ENCODE results near the gene CPNE8.

Gene CPNE8

GRCh38 chr12:38713294-38713693 is 192.1 kb downstream of the CPNE8 start:
- DNase-seq, result no peak

DNA sequence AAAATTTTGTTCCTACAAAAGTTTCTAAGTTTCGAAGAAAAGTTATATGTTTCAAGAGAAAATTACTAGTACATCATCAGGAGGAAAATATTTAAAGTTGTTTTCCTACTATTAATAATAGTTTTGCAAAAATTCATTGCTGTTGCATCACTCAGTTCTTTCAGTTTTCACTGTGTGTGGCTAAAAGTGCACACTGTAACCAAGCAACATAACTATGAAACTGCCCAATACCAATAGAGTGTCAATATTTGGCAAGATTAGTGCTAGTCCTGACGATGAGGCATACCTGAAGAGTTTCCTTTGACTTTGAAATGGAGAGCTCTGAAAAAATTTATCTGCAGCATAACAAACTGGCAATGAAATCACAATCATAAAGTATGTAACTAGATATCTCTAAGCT is 194.3 kb downstream of the CPNE8 start:
- DNase-seq, result no peak

DNA sequence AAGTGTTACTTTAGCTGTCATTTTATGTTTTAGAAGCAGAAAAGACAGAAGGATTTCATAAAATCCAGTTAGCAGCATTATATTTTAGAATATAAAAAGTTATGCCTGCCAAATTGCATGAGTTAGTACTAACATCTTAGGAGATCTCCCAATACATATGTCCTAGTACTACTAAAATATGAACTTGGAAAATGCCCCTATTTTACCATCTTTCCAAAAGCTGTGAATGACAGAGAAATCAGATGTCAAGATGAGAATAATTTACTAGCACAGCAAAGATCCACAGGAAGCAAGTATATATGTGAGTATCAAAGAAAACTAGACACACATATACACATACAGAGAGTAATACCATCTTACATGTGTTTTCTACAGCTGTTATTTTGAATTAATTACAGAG is 196.9 kb downstream of the CPNE8 start:
- no peak for DNase-seq

GRCh38 chr12:38707648-38708047 is 197.7 kb downstream of the CPNE8 start:
- DNase-seq, result no peak

DNA sequence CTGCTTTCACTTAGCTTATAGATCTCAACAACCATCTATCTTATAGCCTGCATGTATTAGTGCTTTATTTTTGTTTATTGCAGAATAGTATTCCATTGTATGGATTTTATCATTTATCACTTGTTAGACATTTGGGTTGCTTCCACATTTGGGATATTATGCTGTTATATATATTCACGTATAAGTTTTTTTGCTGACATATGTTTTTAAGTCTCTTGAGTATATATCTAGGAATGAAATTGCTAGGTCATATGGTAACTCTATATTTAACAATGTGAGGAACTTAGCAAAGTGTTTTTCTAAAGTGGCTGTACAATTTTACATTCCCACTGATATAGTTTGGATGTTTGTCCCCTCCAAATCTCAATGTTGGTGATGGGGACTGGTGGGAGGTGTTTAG is 208.1 kb downstream of the CPNE8 start:
- DNase-seq, result no peak

- DNase-seq, result no peak
Measured at GRCh38 chr12:38695057-38695456, 210.3 kb downstream of the CPNE8 start.

DNA sequence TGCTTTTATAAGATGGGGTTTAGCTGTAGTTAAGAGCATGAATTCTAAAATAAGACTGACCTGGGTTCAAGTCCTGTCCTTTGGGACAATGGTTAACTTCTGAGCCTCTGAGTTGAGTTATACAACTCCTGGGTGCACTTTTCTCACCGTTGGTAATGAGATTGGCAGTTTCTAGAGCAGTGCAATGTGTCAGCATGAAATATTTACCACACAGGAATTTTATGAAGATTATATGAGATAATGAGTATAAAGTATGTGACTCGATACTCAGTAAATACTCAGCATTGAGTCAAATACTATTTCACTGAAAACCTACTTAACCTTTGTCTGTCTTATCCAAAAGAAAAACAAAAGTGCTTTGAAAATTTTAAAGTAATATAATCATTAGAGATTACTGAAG is 214.2 kb downstream of the CPNE8 start:
- DNase-seq, result no peak

DNA sequence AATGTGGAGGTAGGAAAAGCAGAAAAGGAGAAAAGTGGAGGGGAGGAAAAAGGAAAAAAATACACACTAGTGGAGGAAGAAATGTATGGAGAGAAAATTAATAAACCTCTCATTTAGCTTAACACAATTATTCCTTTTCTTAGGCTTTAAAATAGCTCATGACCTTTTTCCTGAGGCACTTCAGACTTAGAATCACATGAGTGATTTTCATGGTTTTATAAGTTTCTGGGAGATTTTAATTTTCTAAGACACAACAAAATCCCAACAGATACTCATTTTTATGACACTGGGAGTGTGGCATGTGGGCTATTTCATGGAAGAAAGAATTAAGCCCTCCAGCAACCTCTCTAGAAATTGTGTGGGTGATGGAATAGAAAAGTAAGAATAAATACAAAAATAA is 214.7 kb downstream of the CPNE8 start:
- no peak for DNase-seq

- no peak for DNase-seq
Measured at GRCh38 chr12:38689704-38690103, 215.7 kb downstream of the CPNE8 start.

DNA sequence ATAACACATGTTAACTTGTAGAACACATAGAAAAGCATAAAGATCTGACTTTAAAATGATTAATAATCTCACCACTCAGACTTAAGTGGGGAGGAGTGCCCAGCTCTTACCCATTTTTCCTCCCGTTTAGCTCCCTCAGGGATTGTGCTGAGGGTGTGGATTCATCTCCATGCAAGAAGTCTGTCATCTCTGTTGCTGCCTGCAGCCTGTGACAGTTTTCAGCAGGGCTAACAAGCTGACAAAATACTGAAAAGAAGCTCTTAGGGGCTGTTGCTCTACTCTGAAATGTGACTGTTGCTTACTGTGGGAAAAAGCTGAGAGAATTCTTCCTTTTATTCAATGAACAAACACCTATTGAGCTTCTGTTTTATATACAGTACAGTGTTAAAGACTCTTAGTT is 216.2 kb downstream of the CPNE8 start:
- no peak for DNase-seq

GRCh38 chr12:38682521-38682920 is 222.9 kb downstream of the CPNE8 start:
- no peak for DNase-seq

GRCh38 chr12:38669530-38669929 is 235.9 kb downstream of the CPNE8 start:
- DNase-seq, result no peak

- DNase-seq, result no peak
Measured at GRCh38 chr12:38669081-38669480, 236.3 kb downstream of the CPNE8 start.

DNA sequence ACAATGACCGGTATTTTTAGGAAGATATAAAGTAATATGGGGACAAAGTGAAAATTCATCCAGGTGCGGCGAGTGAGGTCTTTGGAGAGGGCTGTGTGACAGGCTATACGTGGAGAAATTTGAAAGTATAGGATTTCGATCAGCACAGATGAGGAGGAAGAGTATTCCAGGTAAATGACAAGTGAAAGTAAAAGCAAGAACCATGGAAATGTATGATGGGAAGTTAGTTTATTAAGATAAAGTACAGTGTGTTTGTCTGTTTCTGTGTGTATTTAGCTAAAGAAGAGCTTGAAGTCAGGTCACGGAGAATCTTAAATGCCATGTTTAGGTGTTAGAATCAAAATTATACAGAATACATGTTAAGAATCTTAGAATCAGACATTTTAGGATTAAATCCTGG is 239.0 kb downstream of the CPNE8 start:
- no peak for DNase-seq

DNA sequence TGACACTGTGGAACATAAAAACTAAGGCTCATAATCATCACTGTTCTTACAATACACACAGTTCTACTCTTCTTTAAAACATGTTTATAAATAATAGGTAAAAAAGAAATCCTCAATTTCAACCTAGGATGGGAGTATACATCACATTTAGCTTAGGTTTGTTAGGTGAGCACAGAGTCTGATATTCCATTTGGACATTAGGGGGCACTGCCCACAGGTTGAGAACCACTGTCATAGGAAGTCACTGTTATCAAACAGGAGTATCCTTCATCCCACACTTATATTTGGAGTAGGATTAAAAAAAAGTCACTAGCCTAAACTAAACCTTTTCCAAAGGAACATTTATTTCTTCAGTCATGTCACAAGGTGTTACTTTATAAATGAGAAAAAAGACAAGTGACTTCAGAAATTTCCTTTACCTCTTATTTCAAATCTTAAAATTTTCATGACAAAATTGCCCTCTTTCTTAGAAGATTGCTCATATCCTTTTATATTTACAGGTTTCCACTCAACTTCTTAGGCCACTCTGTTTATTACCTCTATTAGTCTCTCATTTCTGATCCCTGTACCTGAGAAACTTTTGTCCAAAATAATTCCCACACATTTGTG is 240.6 kb downstream of the CPNE8 start:
- DNase-seq, result no peak

DNA sequence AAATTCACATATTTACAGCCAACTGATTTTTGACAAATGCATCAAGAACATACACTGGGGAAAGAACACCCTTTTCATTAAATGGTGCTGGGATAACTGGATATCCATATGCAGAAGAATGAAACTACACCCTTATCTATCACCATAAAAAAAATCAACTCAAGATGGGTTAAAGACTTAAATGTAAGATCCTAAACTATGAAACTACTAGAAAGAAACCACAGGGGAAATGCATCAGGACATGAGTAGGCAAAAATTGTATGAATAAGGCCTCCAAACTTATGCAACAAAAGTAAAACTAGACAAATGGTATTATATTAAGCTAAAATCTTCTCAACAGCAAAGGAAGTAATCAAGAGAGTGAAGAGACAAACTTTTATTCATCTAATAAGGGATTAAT is 242.6 kb downstream of the CPNE8 start:
- no peak for DNase-seq

DNA sequence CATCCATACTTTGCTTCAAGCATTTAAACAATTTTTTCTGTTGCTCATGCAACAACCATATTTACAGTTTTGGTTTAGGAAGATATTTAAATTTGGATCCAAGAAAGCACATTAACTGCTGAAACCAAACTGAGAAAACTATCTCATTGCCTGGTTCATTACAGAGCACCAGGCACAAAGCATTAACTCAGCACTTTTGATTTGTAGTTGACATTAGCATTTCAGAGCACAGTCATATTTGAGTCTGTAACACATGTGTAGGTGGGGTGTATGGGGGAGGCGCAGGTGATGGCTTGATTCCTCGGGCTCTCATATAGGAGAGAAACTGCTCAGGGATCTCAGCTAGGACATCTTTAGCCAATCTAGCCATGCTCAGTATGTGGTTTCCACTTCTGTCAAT is 251.7 kb downstream of the CPNE8 start:
- DNase-seq, result no peak

GRCh38 chr12:38648813-38649212 is 256.6 kb downstream of the CPNE8 start:
- no peak for DNase-seq

DNA sequence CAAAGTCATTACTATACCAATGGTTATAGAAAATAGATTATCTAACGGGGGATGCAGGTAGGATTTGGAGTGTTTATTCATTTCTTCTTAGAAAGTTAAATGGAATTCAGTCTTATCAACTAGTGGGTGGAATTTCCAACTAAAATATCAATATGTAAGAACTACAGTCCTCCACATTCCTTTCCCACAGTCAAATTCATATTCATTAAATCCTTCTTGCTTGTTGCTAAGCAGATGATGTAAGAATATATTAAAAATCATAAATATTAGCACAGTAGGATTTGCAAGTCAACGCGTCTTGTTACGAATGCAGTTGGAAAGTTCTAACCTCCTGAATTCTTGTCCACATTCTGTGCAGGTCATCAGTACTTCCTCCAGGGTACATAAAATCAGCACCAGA is 259.2 kb downstream of the CPNE8 start:
- DNase-seq, result no peak

GRCh38 chr12:38639625-38640024 is 265.8 kb downstream of the CPNE8 start:
- DNase-seq, result no peak

GRCh38 chr12:38638401-38638800 is 267.0 kb downstream of the CPNE8 start:
- no peak for DNase-seq

DNA sequence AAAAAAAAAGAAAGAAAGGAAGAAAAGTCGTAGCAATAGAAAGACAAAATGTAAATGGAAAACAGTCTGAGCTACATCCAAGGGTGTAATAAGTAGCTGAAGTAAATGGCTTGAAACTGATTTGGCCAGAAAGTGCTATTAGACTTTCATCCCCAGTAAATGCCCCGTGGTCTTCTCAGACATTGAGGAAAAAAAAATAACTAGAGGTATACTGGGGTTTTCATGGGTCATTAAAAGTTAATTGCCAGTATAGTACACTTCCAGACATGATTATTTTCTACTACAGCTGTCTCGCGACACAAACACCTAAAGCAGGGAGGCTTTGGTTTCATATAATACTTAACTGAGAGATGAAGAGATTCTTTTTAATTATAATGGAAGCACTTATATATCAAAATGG is 271.9 kb downstream of the CPNE8 start:
- no peak for DNase-seq

DNA sequence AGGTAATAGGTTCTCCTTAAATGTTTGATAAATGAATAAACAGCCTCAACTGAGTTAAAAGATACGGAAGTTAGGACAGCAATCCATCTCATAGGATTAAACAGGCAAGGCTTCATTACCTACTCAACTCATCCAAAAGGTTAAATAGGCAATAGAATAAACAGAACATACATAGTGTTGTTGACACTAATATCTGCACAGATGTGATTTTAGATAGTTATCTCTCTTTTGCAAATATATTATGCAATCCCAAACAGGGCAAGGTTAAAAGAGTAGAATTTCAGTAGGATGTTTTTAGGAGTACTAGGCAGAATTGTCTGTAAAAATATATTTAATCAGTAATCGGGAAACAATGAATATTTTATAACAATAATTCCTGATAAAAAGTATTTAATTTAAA is 276.3 kb downstream of the CPNE8 start:
- DNase-seq, result no peak

GRCh38 chr12:38628288-38628687 is 277.1 kb downstream of the CPNE8 start:
- no peak for DNase-seq

DNA sequence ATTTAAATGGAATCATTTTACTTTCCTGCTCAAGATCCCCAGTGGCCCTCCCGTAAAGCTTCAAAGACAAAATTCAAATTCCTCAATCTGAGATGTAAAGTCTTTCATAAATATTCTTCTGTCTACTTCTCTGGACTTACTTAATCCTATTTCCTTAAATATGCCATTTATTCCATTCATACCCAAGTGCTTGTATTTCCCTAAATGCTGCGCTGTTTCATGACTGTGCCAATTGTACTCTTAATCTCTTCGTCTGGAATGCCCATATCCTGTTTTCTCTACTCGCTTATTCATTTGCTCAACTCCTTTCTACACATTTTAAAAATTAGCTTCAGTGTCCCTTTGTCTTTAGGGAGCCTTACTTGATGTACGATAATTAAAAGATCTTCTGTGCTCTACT is 280.1 kb downstream of the CPNE8 start:
- DNase-seq, result no peak

DNA sequence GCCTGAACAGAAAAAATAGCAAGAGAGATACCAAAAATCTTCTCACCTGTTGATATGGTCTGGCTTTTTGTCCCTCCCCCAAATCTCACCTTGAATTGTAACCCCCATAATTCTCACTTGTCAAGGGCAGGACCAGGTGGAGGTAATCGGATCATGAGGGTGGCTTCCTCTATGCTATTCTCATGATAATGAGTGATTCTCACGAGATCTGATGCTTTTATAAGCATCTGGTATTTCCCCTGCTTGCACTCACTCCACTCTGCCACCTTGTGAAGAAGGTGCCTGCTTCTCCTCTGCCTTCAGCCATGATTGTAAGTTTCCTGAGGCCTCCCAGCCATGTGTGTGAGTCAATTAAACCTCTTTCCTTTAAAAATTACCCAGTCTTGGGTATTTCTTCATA is 291.2 kb downstream of the CPNE8 start:
- DNase-seq, result no peak

Data from COR-L47 (cell line).